Renal pelvis (tissue), 4 donors: ENCODE data around the gene EXOC4. TPM values are rescaled to one million over a fixed set of nuclear protein-coding genes. Genes with fewer than 3 reads are reported as not detected.
A peak's percentile ranks its signal among the peaks of the same experiment; 100 is the strongest.

Source experiments
- DNase-seq: peaks from one replicate; pipeline ENCODE4 v3.0.0-alpha.2; 2013
- polyA plus RNA-seq, 3 donors: library from polyadenylated mRNA; unstranded; fragments of 120-200 nt; gene quantifications; one replicate each; pipeline ENCODE4 v1.2.1, GENCODE V29; 2013; ENCODE audit not compliant: insufficient read length in 3 of 3

EXOC4 gene
- polyA plus RNA-seq, 3 donors = 66.8 to 69.1 (median 67.4) TPM

DNA sequence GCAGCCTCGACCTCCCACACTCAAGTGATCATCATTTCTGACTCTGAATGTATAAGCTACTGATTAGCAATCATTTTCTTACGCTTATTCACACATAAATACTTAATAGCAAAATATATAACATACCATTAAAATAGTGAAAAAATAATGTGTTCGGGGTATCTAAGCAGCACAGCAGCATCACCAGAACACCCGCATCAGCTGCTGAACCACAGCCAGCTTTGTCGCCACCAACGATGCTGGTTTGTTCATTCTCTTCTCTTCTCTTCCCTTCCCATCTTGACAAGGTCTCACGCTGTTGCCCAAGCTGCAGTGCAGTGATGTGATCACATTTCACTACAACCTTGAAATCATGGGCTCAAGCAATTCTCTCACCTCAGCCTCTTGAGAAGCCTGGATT lies 449.2 kb downstream of the EXOC4 start:
- no peak for DNase-seq

DNA sequence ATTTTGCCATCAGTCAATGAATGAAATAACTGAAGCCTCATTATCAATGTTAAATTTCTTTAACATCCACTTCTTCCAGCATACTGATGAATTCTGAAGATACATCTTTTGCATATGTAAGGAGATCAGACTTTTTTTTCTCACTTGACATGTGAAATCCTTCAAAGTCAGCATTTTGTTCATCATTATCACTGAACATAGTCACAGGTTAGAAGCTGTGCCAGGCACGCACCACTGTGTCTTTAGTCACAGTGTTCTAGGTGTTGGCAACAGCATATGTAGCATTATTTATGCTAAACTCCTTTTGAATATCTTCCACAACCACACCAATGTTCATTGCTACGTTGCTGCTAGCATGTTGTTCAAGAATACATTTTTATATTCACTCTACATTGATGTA lies 450.1 kb downstream of the EXOC4 start:
- no peak for DNase-seq

DNA sequence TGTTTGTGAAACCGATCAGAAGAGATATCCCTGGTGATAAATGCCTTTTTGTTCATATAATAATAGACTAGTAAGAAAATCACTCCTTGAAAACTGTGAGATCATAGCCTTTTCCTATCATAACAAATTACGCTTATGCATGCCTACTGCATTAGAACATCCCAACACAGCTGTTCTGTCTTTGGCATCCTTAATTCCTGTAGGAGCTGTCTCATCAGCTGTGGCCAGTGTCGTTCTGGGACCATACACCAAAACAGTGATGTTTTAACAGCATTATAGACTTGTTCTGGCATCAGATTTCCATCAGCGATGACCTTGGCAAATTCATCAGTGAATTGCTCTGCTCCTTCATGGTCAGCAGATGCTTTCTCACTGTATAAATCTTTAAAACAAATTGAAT lies 450.7 kb downstream of the EXOC4 start:
- no peak for DNase-seq

DNA sequence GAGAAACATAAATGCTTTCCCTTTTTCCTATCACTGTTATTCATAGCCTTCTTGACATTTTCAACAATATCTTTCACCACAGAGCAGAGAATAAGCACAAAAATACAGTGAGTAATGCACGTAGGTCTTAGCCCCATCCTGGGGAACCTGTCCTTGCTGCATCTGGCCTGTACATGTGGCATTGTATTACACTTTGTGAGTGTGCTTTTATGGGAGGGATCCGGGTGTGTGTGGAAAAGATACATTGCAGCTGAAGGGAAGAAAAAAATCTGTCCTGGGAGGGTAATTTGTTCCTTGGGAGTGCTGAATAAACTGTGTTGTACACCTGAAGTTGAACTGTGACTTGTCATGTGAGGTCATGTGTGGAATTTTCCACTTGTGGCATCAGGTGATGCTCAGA lies 451.6 kb downstream of the EXOC4 start:
- peak; percentile 35 for DNase-seq

DNA sequence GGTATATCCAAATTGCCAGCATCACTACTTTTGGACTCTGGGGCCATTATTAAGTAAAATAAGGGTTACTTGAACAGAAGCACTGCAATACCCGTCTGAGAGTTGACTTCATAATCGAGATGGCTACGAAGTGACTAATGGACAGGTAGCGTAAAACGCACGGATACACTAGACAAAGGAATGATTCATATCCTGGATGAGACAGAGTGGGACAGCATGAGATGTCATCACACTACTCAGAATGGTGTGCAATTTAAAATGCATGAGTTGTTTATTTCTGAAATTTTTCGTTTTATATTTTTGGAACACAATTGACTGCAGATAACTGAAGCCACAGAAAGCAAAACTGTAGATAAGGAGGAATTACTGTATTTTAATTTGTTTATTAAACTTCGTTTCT lies 452.7 kb downstream of the EXOC4 start:
- DNase-seq = no peak

DNA sequence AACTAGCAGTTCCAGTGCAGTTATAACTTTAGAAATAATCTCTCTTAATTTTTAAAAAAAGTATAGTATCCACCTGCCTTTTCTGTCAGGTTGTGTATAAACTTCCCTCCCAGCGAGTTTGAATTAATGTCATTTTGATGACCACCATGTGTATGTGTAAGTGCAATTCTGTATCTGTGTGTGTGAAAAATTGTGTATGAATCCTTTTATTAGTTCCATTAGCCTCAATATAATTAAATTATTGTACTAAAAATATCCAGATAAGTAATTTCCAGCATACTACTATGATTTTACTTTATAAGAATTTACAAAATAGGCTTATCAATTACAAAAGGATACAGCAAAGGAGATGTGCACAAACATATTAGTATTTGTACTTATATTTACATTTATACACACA lies 453.1 kb downstream of the EXOC4 start:
- no peak for DNase-seq

DNA sequence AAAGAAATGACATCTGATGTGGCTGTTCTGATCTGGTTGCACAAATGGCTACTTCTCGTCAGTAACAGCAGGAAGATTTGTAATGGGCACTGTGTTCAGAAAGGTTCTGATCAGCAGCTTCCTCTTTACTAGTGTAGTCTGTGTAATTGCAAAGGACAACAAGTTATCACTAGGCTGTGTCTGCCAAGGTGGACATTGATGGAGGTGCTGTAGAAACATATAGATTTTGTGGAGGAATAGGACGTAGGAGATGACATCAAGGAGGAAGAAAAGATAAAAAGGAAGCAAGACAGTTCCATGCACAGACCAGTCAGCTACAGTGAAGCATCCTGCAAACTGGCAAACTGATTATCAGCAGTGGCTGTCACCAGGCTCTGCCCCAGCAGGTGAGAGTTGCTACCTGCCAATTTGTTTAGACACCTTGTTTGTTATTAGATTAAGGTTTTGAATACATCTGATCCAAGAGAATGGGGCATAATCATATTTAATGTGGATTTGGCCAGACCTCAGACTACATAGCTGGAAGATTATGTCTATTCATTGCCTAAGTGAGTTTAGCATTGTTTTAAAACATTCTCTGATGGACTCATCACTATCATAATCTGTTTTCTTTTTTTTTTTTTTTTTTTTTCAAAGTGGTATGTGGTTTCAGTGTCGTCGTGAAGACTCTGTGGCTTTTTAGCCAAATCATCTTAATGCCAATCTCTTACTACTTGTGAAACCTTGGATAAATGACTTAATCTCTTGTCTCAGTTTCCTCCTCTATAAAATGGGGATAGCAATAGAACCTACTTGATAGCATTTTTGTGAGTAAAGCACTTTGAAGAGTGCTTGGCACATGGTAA lies 456.4 kb downstream of the EXOC4 start:
- DNase-seq = no peak

DNA sequence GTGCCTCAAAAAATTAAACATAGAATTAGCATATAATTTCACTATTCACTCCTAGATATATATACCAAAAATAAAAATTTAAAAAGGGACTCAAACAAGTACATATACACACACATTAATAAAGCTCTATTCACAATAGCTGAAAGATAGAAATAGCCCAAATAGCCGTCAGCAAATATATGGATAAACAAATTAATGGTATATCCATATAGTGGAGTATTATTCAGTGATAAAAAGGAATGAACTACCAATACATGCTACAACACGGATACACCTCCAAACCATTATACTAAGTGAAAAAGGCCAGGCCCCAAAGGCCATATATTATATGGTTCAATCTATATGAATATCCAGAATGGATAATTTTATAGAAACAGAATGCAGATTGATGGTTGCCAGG lies 459.7 kb downstream of the EXOC4 start:
- DNase-seq = no peak

DNA sequence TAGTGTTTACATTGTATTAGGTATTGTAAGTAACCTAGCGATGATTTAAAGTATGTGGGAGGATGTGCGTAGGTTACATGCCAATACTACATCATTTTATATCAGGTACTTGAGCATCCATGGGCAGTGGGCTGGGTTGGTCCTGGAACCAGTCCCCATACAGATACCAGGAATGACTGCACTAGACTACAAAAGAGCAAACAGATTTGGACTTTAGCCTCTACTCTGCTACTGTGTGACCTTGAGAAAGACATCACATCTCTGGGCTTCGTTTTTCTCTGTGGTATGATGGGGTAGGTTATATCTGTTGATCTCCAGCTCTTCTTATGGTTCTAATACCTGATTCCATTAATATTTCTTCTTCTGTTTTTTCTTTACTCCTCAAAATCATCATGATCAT lies 461.8 kb downstream of the EXOC4 start:
- DNase-seq = no peak

DNA sequence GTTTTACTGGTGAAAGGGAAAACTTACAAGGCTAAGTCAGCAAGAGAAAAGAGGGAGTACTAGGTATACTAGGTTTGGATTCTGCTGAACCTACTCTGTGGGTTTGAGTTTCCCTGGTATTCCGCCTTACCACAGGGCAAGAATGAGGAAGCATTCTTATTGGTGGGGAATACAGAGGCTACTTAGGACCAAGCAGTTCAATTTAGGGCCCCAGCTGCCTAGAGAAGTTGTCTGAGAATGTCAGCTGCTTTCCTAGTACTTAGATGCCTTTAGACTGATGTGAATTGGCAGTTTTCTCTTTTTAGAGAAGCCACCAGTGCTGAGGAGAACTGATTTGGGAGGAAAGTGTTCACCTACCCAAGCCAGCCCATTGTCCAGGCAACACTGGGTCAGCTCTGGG lies 465.3 kb downstream of the EXOC4 start:
- DNase-seq = no peak

DNA sequence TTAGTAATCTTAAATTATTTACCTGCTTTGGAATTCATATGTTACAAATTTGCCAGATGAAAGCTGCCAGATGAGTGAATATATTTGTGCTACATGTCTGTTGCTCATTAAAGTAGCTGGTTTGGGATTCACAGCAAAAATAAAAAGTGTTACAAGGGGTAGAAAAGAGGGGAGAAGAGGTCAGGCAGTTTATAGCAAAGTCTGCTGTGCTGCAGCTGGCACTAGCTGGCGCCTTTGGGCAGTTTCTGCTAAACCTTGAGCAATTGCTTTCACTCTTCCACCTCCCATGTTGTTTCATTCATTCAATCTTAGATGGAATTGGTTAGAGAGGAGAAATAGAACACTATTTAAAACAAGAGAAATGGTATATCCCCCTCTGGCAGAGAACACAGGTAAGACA lies 470.2 kb downstream of the EXOC4 start:
- DNase-seq = no peak

DNA sequence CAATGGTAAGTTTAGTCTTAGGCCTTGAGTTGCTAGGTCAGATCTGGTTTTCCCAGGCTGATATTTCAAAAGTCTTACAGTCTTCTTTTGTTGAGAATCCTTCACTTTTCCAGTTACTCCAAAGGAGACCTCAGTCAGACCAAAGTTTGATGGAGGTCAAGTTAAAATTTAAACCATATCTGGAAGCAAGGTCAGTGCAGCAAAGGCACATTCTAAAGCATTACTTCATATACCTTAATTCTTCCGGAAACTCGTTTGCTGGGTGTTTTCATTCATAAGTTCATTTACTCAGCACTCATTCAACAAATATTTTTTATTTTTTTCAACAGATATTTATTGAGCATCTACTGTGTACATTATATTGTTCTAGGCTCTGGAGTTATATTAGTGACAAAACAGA lies 471.3 kb downstream of the EXOC4 start:
- no peak for DNase-seq

DNA sequence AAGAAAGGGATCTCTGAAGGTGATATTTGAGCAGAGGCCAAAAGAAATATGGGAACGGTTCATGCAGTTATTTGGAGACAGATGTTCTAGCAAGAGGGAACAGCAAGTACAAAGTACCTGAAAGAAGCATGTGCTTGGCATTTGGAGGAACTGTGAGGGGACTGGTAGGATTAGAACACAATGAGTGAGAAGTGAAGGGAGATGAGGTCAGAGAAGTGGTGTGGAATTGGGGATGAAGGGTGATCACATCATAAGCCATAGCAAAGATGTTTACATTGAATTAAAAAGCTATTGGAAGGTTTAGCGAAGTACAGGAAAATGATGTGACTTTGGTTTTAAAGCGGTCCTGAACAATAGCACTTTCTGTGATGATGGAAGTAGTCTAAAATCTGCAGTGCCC lies 471.8 kb downstream of the EXOC4 start:
- no peak for DNase-seq

DNA sequence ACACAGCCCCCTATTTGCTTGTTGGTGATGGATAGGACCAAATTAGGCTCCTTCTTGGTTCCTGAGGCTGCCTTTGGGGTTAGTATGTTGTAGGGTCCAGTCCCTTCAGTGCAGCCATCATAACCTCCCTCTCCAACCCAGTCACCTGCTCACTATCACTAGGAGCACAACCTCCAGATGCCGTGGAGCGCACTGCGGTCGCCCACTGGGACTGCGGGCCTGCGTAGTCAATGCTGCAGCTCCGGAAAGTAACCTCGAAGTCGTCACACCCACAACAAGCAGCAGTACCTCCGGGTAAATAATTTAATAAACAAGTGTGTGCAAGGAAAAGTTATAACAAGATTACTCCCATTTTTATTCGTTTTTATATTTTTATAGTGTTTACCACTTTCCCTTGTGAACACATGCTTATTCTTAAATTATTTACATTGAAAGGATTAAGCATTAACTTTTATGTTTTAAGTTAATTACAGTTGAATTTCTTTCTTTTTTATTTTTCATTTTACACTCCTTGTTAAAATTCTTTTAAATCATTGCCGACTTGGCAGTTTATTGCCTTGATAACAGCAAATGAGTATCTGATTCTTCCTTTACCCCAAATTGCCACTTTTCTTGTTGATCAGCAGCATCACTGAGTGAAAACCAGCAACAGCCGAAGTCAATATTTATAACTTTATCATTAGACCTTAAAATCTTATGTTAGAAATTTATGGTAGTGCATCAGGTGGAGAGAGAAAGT lies 474.8 kb downstream of the EXOC4 start:
- DNase-seq = no peak

DNA sequence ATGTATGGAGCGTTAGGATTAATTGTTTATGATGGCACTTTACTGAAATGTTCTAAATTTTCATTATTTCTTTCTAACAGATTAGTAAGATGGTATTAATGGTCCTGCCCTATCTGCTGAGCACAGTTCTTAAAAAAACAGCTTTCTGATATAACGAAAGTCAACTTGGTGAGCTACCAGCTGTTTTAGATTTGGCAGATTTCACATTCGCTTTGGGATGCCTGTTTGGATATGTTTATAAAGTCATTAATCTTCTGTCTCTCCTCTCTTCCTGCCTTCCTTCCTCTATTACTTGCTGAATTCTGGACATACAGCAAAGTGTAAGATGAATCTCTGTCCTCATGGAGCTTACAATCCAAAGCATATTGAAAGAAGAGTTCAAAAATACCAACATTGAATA lies 477.5 kb downstream of the EXOC4 start:
- no peak for DNase-seq

DNA sequence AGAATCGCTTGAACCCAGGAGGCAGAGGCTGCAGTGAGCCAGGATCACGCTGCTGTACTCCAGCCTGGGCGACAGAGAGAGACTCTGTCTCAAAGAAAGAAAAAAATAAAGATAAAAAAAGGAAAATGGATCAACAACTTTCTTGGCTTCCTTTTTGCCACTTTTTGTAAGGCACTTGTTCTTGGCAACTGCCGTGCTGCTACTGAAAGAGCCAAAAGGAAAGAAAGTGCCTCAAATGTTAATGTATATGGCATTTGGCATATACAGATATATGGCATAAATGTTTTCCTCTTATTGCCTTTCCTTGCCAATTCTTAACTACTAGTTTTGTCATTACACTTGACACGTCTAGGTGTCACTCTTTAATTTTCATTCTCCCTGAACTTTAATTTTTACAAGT lies 480.5 kb downstream of the EXOC4 start:
- DNase-seq = no peak

DNA sequence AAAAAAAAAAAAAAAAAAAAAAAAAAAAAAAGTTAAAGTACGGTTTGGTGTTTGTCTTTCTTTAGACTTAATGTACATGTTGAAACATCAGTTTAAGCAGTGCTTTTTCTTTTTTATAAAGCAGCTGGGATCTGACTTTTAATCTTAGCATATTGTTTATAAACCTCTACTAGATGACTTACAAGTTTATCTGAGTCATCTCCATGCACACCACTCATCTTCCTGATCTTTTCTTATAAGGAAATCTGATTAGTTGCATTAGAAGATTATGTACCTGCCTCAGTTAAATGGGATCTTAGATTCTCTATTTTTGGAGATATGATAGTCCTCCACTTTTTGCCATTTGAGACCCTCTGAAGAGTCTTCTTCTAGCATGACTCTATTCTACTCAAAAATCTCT lies 482.3 kb downstream of the EXOC4 start:
- no peak for DNase-seq

DNA sequence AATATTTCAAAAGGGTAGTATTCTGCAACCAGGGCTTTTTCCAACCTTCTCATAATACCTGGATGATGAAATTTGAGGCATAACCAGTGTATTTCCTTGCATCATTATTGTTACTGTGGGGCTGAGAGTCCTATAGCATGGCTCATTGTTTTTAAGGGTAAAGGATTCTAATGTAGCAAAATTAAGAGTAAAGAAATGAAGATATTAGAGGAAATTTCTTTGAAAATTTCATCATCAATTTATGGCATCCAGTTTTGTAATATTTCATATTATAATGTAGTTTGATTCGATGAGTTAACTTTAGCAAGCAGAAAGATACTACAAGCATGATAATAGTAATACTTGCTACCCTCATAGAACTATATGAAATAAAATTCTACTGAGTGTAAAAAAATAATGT lies 486.9 kb downstream of the EXOC4 start:
- no peak for DNase-seq

DNA sequence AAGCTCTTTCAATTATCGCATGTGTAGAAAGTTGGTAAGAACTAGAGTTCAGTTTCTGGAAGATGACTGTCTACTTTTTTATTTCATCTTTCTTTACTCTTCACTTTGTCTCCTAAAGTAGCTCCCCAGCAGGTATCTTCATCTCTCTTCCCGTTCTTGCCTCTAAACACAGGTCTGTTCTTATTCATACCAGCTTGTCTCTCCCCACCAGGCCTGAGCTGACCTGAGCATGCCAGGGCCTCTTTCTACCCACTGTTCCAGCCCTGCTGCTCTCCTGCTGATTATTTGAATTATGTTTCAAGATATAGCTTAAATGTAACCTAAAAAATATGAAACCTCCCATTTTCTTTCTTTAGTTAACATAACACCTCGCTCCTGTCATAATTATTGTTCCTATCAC lies 488.2 kb downstream of the EXOC4 start:
- DNase-seq = no peak

DNA sequence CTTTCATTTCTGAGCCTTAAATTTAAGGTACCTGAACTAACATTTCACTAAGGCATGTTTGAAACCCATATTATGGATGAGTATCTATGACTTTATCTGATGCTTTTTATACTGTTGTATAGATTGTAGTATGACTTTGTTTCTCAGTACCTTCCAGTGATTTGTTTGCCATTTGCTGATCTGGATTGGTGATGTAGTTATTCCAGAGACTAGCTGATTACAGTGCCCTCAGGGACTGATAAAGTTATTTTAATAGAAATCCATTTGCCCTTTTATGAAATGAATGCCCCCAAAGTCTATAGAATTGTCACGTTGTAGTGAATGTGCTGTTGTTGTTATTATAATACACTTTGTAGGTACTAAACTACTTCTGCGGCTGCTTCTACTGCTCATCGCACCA lies 488.8 kb downstream of the EXOC4 start:
- DNase-seq = no peak

DNA sequence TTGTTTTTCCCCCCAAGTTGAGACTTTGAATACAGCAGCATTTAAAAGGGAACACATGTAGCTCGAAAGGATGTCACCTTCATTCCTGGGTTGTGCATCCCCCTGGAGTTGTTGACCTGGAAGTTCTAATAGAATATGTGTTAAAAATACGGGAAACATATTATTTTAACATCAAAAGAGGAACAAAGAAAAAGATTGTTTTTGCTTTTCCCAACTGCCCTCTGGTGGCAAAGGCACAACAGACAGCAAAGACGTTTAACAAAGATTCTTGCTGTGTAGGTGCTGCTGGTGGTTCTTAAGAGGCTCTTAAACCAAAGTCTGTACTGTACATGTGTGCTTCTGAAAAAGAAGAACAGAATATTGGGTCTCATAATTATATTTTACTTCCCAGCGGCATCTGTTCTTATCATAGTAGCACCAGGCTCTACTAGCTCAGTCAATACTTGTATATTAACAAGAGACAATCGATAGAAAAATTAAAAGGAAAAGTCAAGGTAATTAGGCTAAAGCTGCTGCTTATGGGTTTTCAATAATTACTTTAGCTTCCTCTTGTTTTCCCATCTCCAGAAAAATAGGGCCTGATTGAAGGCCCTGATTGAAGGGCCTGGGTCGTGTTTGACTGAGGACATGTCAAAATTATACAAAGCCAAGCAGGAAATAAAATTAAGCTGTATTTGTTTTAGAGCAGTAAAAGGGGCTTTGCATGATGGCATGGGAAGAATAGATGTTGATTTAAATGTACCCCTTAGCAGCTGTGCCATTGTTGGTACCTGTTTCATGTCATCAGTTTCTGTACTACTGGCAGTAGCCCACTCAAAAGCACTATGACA lies 490.0 kb downstream of the EXOC4 start:
- DNase-seq = no peak

DNA sequence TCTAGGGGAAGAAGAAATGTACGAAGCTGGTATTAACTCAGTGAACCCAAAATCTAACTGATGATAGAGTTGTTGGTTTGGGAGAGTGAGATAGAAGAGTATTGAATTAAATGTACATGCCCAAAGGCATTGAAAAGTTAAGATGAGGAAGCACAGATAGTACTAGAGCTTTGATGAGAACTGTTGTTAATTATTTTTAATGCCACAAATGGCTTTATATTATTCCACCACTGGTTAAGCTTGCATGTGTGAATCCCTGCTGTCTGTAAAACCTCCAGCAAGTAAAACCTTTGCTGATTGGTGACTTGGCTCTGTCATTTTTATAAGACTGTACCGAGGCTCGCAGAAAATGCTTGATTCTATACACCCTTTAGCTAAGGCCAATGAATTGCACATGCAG lies 491.6 kb downstream of the EXOC4 start:
- no peak for DNase-seq

DNA sequence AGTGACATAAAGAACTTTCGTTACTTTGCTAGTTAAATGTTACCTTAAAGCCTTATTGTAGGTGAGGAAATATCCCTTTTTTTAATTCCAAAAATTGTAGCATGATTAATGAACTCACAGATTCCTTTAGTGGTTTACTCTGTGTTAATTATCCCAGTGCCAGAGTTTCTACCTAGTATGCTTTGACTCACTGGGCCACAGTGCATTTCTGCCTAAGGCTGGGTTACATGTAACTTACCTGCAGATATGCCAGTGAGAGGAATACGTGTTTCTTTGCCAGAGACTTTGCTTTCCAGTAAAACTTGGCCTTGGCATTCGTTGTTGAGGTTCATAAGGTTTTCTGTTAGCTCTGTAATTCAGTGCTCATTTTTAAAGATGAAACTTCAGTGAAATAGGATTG lies 493.4 kb downstream of the EXOC4 start:
- no peak for DNase-seq
